Thyroid gland (tissue), 4 donors: Measurements from ENCODE around the gene TTLL7. TPM values are rescaled to one million over a fixed set of nuclear protein-coding genes. Genes with fewer than 3 reads are reported as not detected.

Source experiments
- DNase-seq, 2 donors: peaks; one replicate each; pipeline ENCODE4 v3.0.0-alpha.2; 2019
- H3K27ac ChIP-seq, 3 donors: fragments of 200-600 bp; sonication (generic); 1 replicate in 2 of 3; 2 replicates in 1 of 3; pipeline ENCODE4 v1.5.1; 2016 to 2019; ENCODE audit warnings: mild to moderate bottlenecking in 1 of 3, moderate library complexity in 1 of 3
- H3K27me3 ChIP-seq: fragments of 200-600 bp; sonication (generic); one replicate; pipeline ENCODE4 v1.5.1; 2019
- H3K36me3 ChIP-seq, 2 donors: fragments of 200-600 bp; sonication (generic); one replicate each; pipeline ENCODE4 v1.5.1; 2016 to 2019
- H3K4me1 ChIP-seq, 2 donors: fragments of 200-600 bp; sonication (generic); one replicate each; pipeline ENCODE4 v1.5.1; 2017 to 2019
- H3K4me3 ChIP-seq, 3 donors: fragments of 200-600 bp; sonication (generic); replicated peaks in 1 of 3; 1 replicate in 2 of 3; 2 replicates in 1 of 3; pipeline ENCODE4 v1.5.1; 2016; ENCODE audit warnings: mild to moderate bottlenecking in 1 of 3
- H3K9me3 ChIP-seq: fragments of 200-600 bp; sonication (generic); one replicate; pipeline ENCODE4 v1.5.1; 2017
- CTCF ChIP-seq, 6 experiments: fragments of 200-600 bp in 3 of 6; fragments of 450-650 bp in 3 of 6; sonication (generic) in 3 of 6; IDR thresholded peaks; one replicate each; pipeline ENCODE4 v1.5.1; 2016 to 2019; ENCODE audit warnings: antibody characterized with exemption in 6 of 6, mild to moderate bottlenecking in 2 of 6, inconsistent platforms in 1 of 6, moderate library complexity in 1 of 6
- POLR2A ChIP-seq, 2 donors: fragments of 450-650 bp; IDR thresholded peaks; one replicate each; pipeline ENCODE4 v1.6.1; 2017; ENCODE audit warnings: antibody characterized with exemption in 2 of 2, mild to moderate bottlenecking in 2 of 2, moderate library complexity in 1 of 2
- WGBS, 2 donors: methylation state at CpG; one replicate each; pipeline ENCODE4 v1.1.5; 2017; 5-methylcytosine and 5-hydroxymethylcytosine counted together
- intact Hi-C: fragments of 100-400 bp; cut with DNase I; formaldehyde crosslinking; loops from one replicate; pipeline ENCODE4 v1.15.1; 2023
- total RNA-seq, 4 donors: library from RNA; depleted of rRNA; stranded (reverse); fragments of >200 nt; gene quantifications; one replicate each; pipeline ENCODE4 v1.2.3, GENCODE V29; 2016

TTLL7 gene
- total RNA-seq, 4 donors from 2014 or later = 7.8 to 22.7 (median 12.8) TPM

GRCh38 chr1:83828456-83828855 lies 170.5 kb downstream of the TTLL7 start:
- DNase-seq = no peak
- peaks cover 0 to 6% of the 10 kb centered on the region in 2 donors for H3K4me1 ChIP-seq
- intact Hi-C loops = no loop called here
- H3K9me3 ChIP-seq = no peaks in the 10 kb centered on the region
- no peaks in the 10 kb centered on the region for H3K27me3 ChIP-seq
- H3K36me3 ChIP-seq = no peaks in the 10 kb centered on the region
- no peak overlapping the region for H3K27ac ChIP-seq
- WGBS, 2 donors = 92 to 97% methylated on average over 1 of the region's 1 CpG
- no peak overlapping the region for H3K4me3 ChIP-seq
- TF ChIP-seq CTCF (IDR thresholded peaks at IDR 0.05) = no peak
- no peak for TF ChIP-seq POLR2A (IDR thresholded peaks at IDR 0.05)

GRCh38 chr1:83827741-83828140 lies 171.2 kb downstream of the TTLL7 start:
- Histone ChIP-seq H3K4me3 (no peak overlapping the region), H3K27me3 (no peaks in the 10 kb centered on the region), H3K9me3 (no peaks in the 10 kb centered on the region), H3K36me3 (no peaks in the 10 kb centered on the region), H3K27ac (no peak overlapping the region), H3K4me1 (peaks cover 0 to 6% of the 10 kb centered on the region in 2 donors)
- TF ChIP-seq CTCF (IDR thresholded peaks at IDR 0.05) (no peak), POLR2A (IDR thresholded peaks at IDR 0.05) (no peak)
- WGBS, 2 donors = 87 to 98% methylated on average over 2 of the region's 2 CpGs
- intact Hi-C loops = no loop called here
- DNase-seq = no peak

DNA sequence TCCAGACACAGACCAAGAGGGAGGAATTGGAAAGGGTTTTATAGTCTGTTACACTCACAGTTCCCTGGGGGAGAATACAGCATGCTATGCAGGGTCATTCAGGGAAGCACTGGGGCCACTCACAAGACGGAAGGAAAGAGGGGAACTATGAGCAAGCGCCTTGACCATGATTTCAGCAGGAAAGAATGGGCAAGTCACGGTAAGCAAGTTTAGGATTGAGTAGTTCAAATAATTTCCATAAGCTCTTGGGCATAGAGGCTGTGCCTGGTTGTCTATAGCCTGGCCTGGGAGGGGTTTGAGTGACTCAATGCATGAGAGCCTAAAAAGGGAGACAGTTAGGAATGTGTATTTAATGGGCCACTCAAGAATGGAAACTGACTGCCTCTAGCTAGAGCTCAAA lies 176.7 kb downstream of the TTLL7 start:
- TF ChIP-seq POLR2A (IDR thresholded peaks at IDR 0.05) = no peak
- TF ChIP-seq CTCF (IDR thresholded peaks at IDR 0.05) = no peak
- Histone ChIP-seq H3K4me1 (peaks cover 0 to 5% of the 10 kb centered on the region in 2 donors), H3K27ac (no peak overlapping the region), H3K36me3 (no peaks in the 10 kb centered on the region), H3K4me3 (no peak overlapping the region), H3K27me3 (no peaks in the 10 kb centered on the region), H3K9me3 (no peaks in the 10 kb centered on the region)
- WGBS, 2 donors = 95 to 97% methylated on average over 3 of the region's 3 CpGs
- intact Hi-C loops = no loop called here
- no peak for DNase-seq

- no peak overlapping the region for H3K27ac ChIP-seq
- TF ChIP-seq CTCF (IDR thresholded peaks at IDR 0.05) (no peak), POLR2A (IDR thresholded peaks at IDR 0.05) (no peak)
- H3K4me1 ChIP-seq = peaks cover 3 to 5% of the 10 kb centered on the region in 2 donors
- intact Hi-C loops = no loop called here
- no peaks in the 10 kb centered on the region for H3K9me3 ChIP-seq
- H3K36me3 ChIP-seq = no peaks in the 10 kb centered on the region
- H3K4me3 ChIP-seq = no peak overlapping the region
- H3K27me3 ChIP-seq = no peaks in the 10 kb centered on the region
- no peak for DNase-seq
- WGBS, 2 donors = 57 to 76% methylated on average over 1 of the region's 1 CpG
Measured at GRCh38 chr1:83819436-83819835, 179.5 kb downstream of the TTLL7 start.

GRCh38 chr1:83818916-83819315 lies 180.0 kb downstream of the TTLL7 start:
- intact Hi-C loops = no loop called here

More at GRCh38 chr1:83818916-83819315, 180.0 kb downstream of the TTLL7 start:
- 72% methylated on average over 2 of the region's 2 CpGs for WGBS, 2 donors
- TF ChIP-seq POLR2A (IDR thresholded peaks at IDR 0.05) = no peak
- TF ChIP-seq CTCF (IDR thresholded peaks at IDR 0.05) = no peak
- peaks cover 3 to 5% of the 10 kb centered on the region in 2 donors for H3K4me1 ChIP-seq
- H3K27ac ChIP-seq = no peak overlapping the region
- peak in 1 of 2 donors; percentile 8 for DNase-seq
- H3K36me3 ChIP-seq = no peaks in the 10 kb centered on the region
- no peak overlapping the region for H3K4me3 ChIP-seq
- no peaks in the 10 kb centered on the region for H3K9me3 ChIP-seq
- no peaks in the 10 kb centered on the region for H3K27me3 ChIP-seq
